Type B pancreatic cell (in vitro differentiated cells): Measurements from ENCODE around the gene ZFYVE26. TPM values are rescaled to one million over a fixed set of nuclear protein-coding genes. Genes with fewer than 3 reads are reported as not detected.

ENCODE experiments used
- DNase-seq: peaks from one replicate; pipeline ENCODE4 v3.0.0; 2021; ENCODE audit warnings: mixed read lengths; ENCODE audit not compliant: unreplicated experiment; ENCODE audit errors: extremely low spot score
- H3K27ac Mint-ChIP-seq: 2 replicates; pipeline ENCODE4 v1.8.0; 2021; ENCODE audit warnings: mild to moderate bottlenecking, mixed read lengths
- H3K27me3 Mint-ChIP-seq: 2 replicates; pipeline ENCODE4 v1.8.0; 2021; ENCODE audit warnings: mixed read lengths
- H3K36me3 Mint-ChIP-seq: 2 replicates; pipeline ENCODE4 v1.8.0; 2021; ENCODE audit warnings: mixed read lengths
- H3K4me1 Mint-ChIP-seq: one replicate; pipeline ENCODE4 v1.8.0; 2021; ENCODE audit warnings: mixed read lengths; ENCODE audit not compliant: unreplicated experiment
- H3K4me3 Mint-ChIP-seq: 2 replicates; pipeline ENCODE4 v1.8.0; 2021; ENCODE audit warnings: mild to moderate bottlenecking, mixed read lengths
- H3K9me3 Mint-ChIP-seq: 2 replicates; pipeline ENCODE4 v1.8.0; 2021; ENCODE audit warnings: mixed read lengths
- long read RNA-seq: library from polyadenylated mRNA; unstranded; transcript quantifications from one replicate; pipeline ENCODE4 v2.0.0, GENCODE V29; 2020
- total RNA-seq: library from RNA; stranded (reverse); gene quantifications from 2 replicates; pipeline ENCODE4 v1.2.1, GENCODE V29; 2021; ENCODE audit warnings: low replicate concordance
- TF ChIP-seq, protein P1 (sequence below): fragments of 200-600 bp; sonication (generic); conservative IDR thresholded peaks from 2 replicates; pipeline ENCODE4 v1.5.0; 2021; ENCODE audit warnings: antibody characterized with exemption, mild to moderate bottlenecking

Gene ZFYVE26
- total RNA-seq = 33.8 and 36.6 TPM in 2 replicates
- long read RNA-seq, partial matches to known transcripts = 7 of 8 reads
- long read RNA-seq, other reads (novel, unspliced or antisense) = 1 of 8 reads

DNA sequence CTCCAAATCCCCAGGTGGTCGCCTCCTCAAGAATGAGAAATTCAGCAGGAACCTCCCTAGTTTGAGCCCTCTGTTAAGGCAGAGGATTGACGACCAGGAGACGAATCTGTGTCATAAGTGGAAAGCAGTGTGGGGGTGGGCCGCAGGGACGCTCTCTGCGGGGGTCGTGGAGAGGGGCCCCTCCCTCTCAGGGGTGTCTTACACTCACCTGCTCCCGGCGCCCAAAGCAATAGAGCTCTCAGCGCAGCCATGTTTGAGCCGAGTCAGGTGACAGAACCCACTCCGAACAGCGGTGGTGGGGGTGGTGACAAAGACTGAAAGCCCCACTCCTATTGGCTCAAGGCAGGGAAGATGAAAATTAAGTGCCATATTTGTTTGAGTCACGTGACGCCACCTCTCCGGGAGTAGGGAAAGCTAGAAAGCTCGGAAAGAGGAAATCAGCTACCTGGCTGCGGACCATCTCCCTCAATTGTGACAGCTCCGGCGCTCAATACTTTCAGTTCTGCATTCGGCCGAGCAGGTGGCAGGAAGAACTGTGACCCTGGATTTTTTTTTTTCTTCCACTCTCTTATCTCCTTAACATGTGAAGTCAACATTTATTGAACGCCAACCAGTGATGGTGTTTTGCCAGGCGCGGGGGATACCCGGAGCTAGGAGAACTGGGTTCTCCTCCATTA lies at the start of gene ZFYVE26:
ZFYVE26 (minus strand) TSS at position 265 of the 677 bp plus-strand sequence. CDS start 627 bp downstream, outside the sequence.
- Mint-ChIP-seq H3K36me3 (peaks cover 8% of the 10 kb centered on the region), H3K27me3 (no peaks in the 10 kb centered on the region), H3K9me3 (no peaks in the 10 kb centered on the region), H3K27ac (peak within 1 kb of the TSS; percentile 87), H3K4me3 (peak within 1 kb of the TSS; percentile 92), H3K4me1 (peaks cover 31% of the 10 kb centered on the region)
- TF ChIP-seq, protein P1, sequence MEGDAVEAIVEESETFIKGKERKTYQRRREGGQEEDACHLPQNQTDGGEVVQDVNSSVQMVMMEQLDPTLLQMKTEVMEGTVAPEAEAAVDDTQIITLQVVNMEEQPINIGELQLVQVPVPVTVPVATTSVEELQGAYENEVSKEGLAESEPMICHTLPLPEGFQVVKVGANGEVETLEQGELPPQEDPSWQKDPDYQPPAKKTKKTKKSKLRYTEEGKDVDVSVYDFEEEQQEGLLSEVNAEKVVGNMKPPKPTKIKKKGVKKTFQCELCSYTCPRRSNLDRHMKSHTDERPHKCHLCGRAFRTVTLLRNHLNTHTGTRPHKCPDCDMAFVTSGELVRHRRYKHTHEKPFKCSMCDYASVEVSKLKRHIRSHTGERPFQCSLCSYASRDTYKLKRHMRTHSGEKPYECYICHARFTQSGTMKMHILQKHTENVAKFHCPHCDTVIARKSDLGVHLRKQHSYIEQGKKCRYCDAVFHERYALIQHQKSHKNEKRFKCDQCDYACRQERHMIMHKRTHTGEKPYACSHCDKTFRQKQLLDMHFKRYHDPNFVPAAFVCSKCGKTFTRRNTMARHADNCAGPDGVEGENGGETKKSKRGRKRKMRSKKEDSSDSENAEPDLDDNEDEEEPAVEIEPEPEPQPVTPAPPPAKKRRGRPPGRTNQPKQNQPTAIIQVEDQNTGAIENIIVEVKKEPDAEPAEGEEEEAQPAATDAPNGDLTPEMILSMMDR = no peak
- peak; percentile 91 for DNase-seq

DNA sequence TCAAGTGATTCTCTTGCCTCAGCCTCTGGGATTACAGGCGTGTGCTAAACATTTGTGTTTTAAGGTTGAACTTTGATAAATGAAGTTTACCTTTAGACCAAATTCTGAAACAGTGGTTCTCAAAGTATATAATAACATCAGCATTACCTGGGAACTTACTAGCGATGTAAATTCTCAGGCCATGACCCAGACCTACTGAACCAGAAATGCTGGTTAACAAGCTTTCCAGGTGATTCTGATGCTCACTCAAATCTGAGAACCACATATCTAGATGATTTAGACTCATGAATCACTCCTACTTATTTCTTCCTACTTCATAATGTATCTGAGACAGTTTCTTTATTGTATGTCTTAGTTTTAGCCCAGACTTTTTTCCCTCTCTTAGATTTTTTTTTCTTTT lies 46.8 kb upstream of the ZFYVE26 start:
- peaks cover 4% of the 10 kb centered on the region for H3K4me1 Mint-ChIP-seq
- peaks cover 6% of the 10 kb centered on the region for H3K9me3 Mint-ChIP-seq
- H3K27ac Mint-ChIP-seq = peak overlapping the region; percentile 59
- no peaks in the 10 kb centered on the region for H3K27me3 Mint-ChIP-seq
- TF ChIP-seq, protein P1 = no peak
- H3K36me3 Mint-ChIP-seq = peaks cover 19% of the 10 kb centered on the region
- H3K4me3 Mint-ChIP-seq = peak overlapping the region; percentile 20
- DNase-seq = no peak

DNA sequence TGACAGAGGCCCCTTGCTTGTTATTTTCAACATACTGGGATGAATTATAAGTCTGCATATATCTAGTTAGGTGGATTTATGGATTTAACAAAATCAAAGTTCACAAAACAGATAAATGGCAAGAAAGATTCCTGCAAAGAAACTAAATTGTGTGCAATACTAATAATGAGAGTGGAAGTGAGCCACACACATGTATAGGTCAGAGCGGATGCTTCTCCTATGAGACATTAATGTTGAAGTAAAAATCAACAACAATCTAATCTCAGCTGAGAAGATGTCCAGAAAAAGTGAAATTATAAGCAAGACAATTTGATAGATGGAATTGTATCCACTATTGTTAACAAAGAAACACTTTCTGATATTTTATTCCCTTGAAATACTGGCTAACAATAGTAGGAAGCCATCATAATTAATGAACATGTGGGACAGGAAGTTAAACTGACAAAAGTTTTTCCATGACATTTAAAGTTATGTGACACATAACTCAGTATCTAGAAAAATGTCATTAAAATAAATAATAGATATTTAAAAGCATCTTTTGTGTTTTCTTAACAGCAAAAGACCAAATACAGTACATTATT lies 42.9 kb upstream of the ZFYVE26 start:
- Mint-ChIP-seq H3K27ac (no peak overlapping the region), H3K27me3 (no peaks in the 10 kb centered on the region), H3K4me1 (peaks cover 16% of the 10 kb centered on the region), H3K9me3 (no peaks in the 10 kb centered on the region), H3K36me3 (no peaks in the 10 kb centered on the region), H3K4me3 (no peak overlapping the region)
- DNase-seq = no peak
- TF ChIP-seq, protein P1 = no peak

DNA sequence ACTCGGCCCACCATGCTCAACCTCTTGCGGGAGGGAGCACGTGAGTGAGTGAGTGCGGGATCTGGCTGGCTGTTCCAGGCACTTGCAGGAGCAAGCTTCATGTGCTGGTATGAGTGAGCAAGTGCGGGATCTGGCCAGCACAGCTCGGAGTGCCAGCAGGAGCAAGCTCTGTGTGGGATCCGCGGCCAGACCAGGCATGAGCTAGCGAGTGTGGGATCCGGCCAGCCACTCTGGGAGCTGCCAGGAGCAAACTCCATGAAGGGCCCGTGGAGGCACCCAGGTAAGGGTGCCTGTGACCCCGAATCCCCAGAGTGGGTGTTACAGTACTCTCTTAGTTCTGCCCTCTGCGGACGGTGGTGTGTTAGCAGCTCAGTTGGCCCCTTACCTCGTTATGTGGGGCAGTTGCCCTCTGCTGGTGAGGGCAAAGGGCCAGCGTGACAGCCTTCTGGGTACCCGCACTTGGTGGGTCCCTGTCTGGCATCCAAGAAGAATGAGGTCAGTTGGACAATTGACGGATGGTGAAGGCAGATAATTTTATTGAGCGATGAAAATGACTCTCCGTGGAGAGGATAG lies 41.5 kb upstream of the ZFYVE26 start:
- Mint-ChIP-seq H3K4me1 (peaks cover 19% of the 10 kb centered on the region), H3K9me3 (no peaks in the 10 kb centered on the region), H3K27me3 (no peaks in the 10 kb centered on the region), H3K4me3 (no peak overlapping the region), H3K27ac (no peak overlapping the region), H3K36me3 (no peaks in the 10 kb centered on the region)
- TF ChIP-seq, protein P1 = no peak
- no peak for DNase-seq

GRCh38 chr14:67856827-67857226 lies 40.4 kb upstream of the ZFYVE26 start:
- no peaks in the 10 kb centered on the region for H3K36me3 Mint-ChIP-seq
- H3K4me1 Mint-ChIP-seq = peaks cover 19% of the 10 kb centered on the region
- peak overlapping the region; percentile 48 for H3K27ac Mint-ChIP-seq
- H3K27me3 Mint-ChIP-seq = no peaks in the 10 kb centered on the region
- TF ChIP-seq, protein P1 = no peak
- no peak for DNase-seq
- no peak overlapping the region for H3K4me3 Mint-ChIP-seq
- no peaks in the 10 kb centered on the region for H3K9me3 Mint-ChIP-seq
